Measurements from ENCODE around the gene ANKRD33. TPM values are rescaled to one million over a fixed set of nuclear protein-coding genes. Genes with fewer than 3 reads are reported as not detected.

The ANKRD33 gene
- total RNA-seq, 4 donors from 2014 or later = 0.14 to 2.9 (median 0.27) TPM; not detected in 1

- Histone ChIP-seq H3K36me3 (no peaks in the 10 kb centered on the region), H3K9me3 (no peaks in the 10 kb centered on the region), H3K4me3 (no peak overlapping the region), H3K4me1 (no peaks in the 10 kb centered on the region), H3K27me3 (no peaks in the 10 kb centered on the region), H3K27ac (no peak overlapping the region)
- no peak for DNase-seq
- no peak for TF ChIP-seq CTCF (IDR thresholded peaks at IDR 0.05)
- no peak for TF ChIP-seq POLR2A (IDR thresholded peaks at IDR 0.05)
- intact Hi-C loops (cut with DNase I; ENCODE audit: low total_unique reads) = no loop called here
Observed at GRCh38 chr12:51901881-51902280, 14.0 kb downstream of the ANKRD33 start.

GRCh38 chr12:51904951-51905470 lies 17.1 kb downstream of the ANKRD33 start:
- H3K27ac ChIP-seq = peak overlapping the region; percentile 96
- TF ChIP-seq CTCF (IDR thresholded peaks at IDR 0.05) (no peak), POLR2A (IDR thresholded peaks at IDR 0.05) (no peak)
- DNase-seq = peak; percentile 68 to 69
- H3K9me3 ChIP-seq = no peaks in the 10 kb centered on the region
- intact Hi-C loops (cut with DNase I; ENCODE audit: low total_unique reads) = no loop called here
- H3K27me3 ChIP-seq = no peaks in the 10 kb centered on the region
- H3K36me3 ChIP-seq = no peaks in the 10 kb centered on the region
- no peaks in the 10 kb centered on the region for H3K4me1 ChIP-seq
- no peak overlapping the region for H3K4me3 ChIP-seq

- Histone ChIP-seq H3K27ac (peak overlapping the region; percentile 96), H3K36me3 (no peaks in the 10 kb centered on the region), H3K27me3 (no peaks in the 10 kb centered on the region), H3K4me3 (no peak overlapping the region), H3K4me1 (peaks cover 0 to 2% of the 10 kb centered on the region in 2 donors), H3K9me3 (no peaks in the 10 kb centered on the region)
- intact Hi-C loops (cut with DNase I; ENCODE audit: low total_unique reads) = no loop called here
- DNase-seq = peak; percentile 80 to 91
- TF ChIP-seq CTCF (IDR thresholded peaks at IDR 0.05) = no peak
- TF ChIP-seq POLR2A (IDR thresholded peaks at IDR 0.05) = peak in 1 of 2 donors; percentile 18
Observed at GRCh38 chr12:51905471-51906429, 17.8 kb downstream of the ANKRD33 start.

DNA sequence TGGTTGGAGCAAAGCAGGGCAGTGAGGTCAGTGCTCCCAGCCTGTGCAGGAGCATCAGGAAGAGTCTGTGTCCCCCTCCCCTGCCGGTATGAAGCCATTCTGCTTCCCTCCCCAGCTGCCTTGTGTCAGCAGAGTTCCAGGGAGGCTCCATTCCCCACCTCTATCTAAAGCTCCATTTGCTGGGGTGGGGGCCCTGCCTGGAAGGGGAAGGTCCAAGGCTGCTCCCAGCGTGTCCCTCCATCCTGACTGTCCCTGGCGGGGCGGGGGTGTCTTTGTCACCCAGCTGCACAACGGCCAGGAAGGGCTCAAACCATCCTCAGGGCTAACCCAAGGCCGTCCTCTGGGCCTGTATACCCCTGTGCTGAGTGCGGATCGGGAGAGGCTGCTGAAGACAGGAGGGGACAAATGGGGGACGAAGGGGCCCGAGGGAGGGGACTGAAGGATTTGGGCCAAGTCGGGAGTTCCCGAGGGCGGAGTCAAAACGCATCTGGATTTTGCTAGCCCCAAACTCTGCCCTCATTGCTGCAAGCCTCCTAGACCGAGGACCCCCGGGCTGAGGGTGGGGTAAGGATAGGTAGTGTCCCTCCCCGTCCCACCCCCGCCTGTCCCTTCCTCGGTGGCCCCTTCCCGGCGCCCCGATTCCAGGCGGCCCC lies 18.7 kb downstream of the ANKRD33 start:
- H3K27ac ChIP-seq = peak overlapping the region; percentile 96

More for the DNA sequence above, 18.7 kb downstream of the ANKRD33 start:
- Histone ChIP-seq H3K4me1 (peaks cover 0 to 3% of the 10 kb centered on the region in 2 donors), H3K4me3 (peak overlapping the region; percentile 22 to 46), H3K27me3 (no peaks in the 10 kb centered on the region), H3K36me3 (no peaks in the 10 kb centered on the region), H3K9me3 (no peaks in the 10 kb centered on the region)
- TF ChIP-seq CTCF (IDR thresholded peaks at IDR 0.05) (no peak), POLR2A (IDR thresholded peaks at IDR 0.05) (no peak)
- DNase-seq = peak in 1 of 2 donors; percentile 64
- intact Hi-C loops (cut with DNase I; ENCODE audit: low total_unique reads) = no loop called here
